HFF-Myc (cell line): ENCODE data around the gene CLEC16A.

Source experiments
- DNase-seq: peaks from one replicate; pipeline ENCODE4 v3.0.0-alpha.2; 2011; ENCODE audit warnings: low read depth; ENCODE audit errors: extremely low read depth
- H3K4me3 ChIP-seq: replicated peaks from 2 replicates; pipeline ENCODE4 v1.5.1; 2011; ENCODE audit warnings: low read depth, mild to moderate bottlenecking, control low read depth, low read length
- TF ChIP-seq, protein P1 (sequence below): IDR thresholded peaks from 2 replicates; pipeline ENCODE4 v1.5.1; 2012; ENCODE audit warnings: mild to moderate bottlenecking, low read depth, low read length, control low read depth; ENCODE audit errors: missing control alignments

Gene CLEC16A

DNA sequence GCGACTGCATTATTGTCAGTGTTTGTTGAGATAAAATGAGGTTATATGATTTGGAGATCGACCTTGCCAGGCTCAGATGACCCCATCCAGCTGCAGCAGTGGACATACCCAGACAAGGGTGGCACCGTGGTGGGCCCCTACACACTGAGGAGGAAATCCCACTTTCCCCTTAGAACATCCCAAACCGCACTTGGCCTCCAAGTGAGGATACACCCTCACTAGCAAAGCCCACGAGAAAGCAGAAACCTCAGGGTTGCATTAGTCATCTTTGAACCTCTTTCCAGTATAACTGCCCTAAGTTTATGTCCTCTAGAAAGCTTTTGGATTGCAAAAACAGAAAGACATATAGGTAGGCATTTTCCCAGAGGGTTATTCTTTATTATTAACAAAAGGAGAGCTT is 101.5 kb downstream of the CLEC16A start:
- TF ChIP-seq, protein P1, sequence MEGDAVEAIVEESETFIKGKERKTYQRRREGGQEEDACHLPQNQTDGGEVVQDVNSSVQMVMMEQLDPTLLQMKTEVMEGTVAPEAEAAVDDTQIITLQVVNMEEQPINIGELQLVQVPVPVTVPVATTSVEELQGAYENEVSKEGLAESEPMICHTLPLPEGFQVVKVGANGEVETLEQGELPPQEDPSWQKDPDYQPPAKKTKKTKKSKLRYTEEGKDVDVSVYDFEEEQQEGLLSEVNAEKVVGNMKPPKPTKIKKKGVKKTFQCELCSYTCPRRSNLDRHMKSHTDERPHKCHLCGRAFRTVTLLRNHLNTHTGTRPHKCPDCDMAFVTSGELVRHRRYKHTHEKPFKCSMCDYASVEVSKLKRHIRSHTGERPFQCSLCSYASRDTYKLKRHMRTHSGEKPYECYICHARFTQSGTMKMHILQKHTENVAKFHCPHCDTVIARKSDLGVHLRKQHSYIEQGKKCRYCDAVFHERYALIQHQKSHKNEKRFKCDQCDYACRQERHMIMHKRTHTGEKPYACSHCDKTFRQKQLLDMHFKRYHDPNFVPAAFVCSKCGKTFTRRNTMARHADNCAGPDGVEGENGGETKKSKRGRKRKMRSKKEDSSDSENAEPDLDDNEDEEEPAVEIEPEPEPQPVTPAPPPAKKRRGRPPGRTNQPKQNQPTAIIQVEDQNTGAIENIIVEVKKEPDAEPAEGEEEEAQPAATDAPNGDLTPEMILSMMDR = no peak
- no peak for DNase-seq

DNA sequence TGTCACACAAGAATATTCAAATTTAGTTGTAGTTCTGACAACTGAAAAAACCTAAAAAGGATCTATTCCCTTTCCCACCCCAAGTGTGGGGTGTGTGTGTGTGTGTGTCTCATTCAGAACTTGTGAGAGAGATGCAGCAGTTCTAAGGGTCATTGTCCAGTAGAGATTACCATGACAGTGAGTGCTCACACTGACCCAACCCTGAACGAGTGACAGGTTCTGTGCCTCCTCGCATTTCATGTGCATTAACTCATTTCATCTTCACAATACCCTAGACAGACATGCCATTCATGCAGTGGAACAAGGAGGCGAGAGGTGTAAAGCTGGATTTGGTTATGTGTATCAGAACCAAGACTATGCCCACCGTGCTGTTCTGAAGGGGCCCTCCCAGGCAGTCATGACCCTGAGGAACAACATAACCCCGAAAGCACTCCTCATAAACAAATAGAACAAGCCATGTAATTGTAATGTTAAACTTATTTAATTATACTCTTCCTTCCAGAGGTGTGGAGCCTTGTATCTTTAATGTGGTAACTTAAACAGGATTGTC is 102.1 kb downstream of the CLEC16A start:
- TF ChIP-seq, protein P1 = no peak
- no peak overlapping the region for H3K4me3 ChIP-seq
- no peak for DNase-seq

More for the DNA sequence above, 101.5 kb downstream of the CLEC16A start:
- H3K4me3 ChIP-seq = no peak overlapping the region

DNA sequence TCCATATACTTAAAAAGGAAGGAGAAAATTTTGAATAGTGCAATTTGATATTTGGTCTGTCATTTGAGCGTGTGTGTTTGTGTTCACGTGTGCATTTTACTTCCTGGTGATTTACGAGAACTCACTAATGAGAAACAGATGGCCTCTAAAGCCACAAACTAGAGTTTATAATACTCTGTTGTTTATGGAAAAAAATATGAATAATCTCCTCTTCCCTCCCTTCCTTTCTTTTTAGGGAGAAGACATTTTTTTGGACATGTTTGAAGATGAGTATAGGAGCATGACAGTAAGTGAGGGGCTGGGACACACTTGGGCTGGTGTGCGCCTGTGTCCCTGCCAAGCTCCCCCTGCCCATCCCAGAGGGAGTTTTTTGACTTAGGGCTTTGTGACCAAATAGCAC is 102.7 kb downstream of the CLEC16A start:
- DNase-seq = peak; percentile 91
- no peak overlapping the region for H3K4me3 ChIP-seq
- TF ChIP-seq, protein P1 = no peak

DNA sequence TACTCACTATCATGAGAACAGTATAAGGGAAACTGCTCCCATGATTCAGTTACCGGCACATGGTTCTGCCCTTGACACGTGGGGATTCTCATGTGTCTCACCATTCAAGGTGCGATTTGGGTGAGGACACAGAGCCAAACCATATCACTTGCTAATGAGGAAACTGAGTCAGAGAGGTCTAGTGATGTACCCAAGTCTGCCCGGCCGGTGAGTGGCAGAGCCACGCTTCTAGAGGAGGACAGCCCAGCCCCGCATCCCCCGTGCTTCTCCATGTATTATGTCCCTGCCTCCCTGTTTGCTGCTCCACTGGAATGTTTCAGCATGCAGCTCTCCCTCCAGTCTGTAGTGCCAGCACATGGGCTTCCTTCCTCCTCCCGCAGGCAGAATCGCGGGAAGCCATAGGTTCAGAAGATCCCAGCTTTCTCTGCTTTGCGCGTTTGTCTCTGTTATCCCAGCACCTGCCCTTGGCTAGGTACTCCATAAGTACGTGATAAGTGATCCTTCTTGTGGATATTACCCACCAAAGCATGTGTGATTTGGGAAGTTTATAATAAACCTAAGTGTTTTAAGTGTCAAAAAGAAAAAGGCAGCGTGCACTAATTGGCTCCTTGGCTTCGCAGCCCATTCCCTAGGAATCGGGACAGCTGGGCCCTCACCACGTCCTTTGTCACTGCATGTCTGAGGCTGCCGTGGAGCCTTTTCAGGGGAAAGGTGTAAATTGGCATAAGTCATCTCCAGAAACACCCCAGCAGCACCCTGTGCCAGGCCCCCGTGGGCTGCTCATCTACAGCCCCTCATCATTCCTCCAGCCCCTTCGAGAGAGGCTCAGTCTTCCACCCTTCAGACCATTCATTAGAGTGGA is 103.8 kb downstream of the CLEC16A start:
- TF ChIP-seq, protein P1 = no peak
- no peak for DNase-seq
- H3K4me3 ChIP-seq = no peak overlapping the region

DNA sequence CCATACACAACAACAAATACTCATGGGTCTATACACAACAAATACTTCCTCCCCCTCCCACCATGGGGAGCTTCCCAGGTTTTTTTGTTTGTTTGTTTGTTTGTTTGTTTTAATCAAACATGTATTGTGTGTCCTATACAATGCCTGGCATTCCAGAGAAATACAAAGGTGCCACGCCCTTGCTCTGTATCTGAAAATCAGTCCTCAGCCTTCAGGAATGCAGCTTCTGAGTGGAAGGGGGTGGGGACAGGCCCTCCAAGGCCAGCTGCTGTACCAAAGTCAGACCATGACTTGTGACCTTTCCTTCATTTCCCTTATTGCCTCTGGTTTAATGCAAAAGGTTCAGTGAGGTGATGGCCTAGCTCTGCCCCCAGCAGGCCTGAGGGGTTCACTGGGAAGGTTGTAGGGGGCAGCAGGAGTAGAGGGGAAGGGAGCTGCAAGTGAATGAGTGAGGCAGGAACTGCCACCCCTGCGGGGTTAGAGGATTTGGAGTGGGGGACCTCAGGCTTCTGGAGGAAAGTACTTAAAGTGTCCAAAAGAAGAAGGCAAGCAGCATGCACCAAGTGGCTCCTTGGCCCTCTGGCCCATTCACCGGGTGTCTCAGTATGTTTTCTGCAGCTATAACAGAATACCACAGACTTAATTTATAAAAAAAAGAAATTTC is 105.2 kb downstream of the CLEC16A start:
- TF ChIP-seq, protein P1 = no peak
- no peak overlapping the region for H3K4me3 ChIP-seq
- no peak for DNase-seq

DNA sequence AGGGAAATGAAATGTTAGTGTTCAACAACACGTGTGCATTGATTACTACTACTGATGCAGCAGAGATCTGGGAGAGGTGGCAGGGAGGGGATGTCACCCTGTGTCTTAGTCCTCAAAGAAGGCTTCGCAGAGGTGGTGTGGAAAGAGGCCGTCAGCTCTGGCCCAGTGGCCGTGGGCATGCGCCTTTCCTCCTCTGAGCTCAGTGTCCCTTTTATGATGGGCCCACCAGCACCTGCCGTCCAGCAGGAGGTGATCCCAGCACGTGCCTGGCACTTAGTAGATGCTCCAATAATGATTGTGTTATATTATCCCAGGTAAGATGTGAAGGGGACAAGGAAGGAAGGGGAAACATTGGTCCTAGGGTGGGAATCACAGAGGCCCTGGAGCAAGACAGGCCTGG is 106.2 kb downstream of the CLEC16A start:
- TF ChIP-seq, protein P1 = no peak
- H3K4me3 ChIP-seq = no peak overlapping the region
- no peak for DNase-seq
